Measurements from ENCODE around the gene ATP10A. TPM values are rescaled to one million over a fixed set of nuclear protein-coding genes. Genes with fewer than 3 reads are reported as not detected.

ATP10A gene
- total RNA-seq, 1 experiment from 2014 or later, result 3.9 TPM

- Histone ChIP-seq H2BK12ac (ENCODE audit: insufficient read length, low read depth, low read length) (no peak overlapping the region), H3K18ac (ENCODE audit: insufficient read length, low read depth, low read length) (no peak overlapping the region), H3K27ac (ENCODE audit: insufficient read length, low read depth, low read length) (no peak overlapping the region), H3K4me1 (ENCODE audit: insufficient read depth, low read length) (no peaks in the 10 kb centered on the region; the same call in 1 of the 2 replicates), H3T11ph (ENCODE audit: low read length) (no peak overlapping the region), H3K79me2 (ENCODE audit: insufficient read depth, low read length) (no peaks in the 10 kb centered on the region), H3K27me3 (ENCODE audit: insufficient read depth, low read length) (no peaks in the 10 kb centered on the region), H4K20me1 (ENCODE audit: control insufficient read depth, insufficient read depth, insufficient read length) (no peaks in the 10 kb centered on the region), H3K4ac (ENCODE audit: low read depth, low read length) (no peak overlapping the region), H2BK15ac (ENCODE audit: low read depth, low read length) (no peak overlapping the region), H3K23me2 (ENCODE audit: insufficient read length, low read depth, low read length, poor library complexity, severe bottlenecking) (no peaks in the 10 kb centered on the region), H2AFZ (ENCODE audit: low read length) (no peak overlapping the region), H3K23ac (ENCODE audit: insufficient read length, low read depth, low read length) (no peak overlapping the region), H2AK5ac (ENCODE audit: insufficient read length, low read length) (no peak overlapping the region), H2BK20ac (ENCODE audit: low read depth, low read length, poor library complexity, severe bottlenecking) (no peak overlapping the region), H4K5ac (ENCODE audit: insufficient read length, low read depth, low read length) (no peak overlapping the region), H4K8ac (replicated peaks; ENCODE audit: insufficient read length, low read depth, low read length) (no peak overlapping the region), H3K14ac (ENCODE audit: insufficient read depth, low read length) (no peak overlapping the region), H3K79me1 (ENCODE audit: insufficient read depth, low read depth, low read length, poor library complexity, severe bottlenecking) (no peaks in the 10 kb centered on the region), H2BK120ac (ENCODE audit: low read depth, low read length, poor library complexity, severe bottlenecking) (no peak overlapping the region), H4K91ac (ENCODE audit: insufficient read length, low read depth, low read length) (no peak overlapping the region), H3K9ac (ENCODE audit: extremely low read depth, insufficient read length, low read length) (no peak overlapping the region), H2BK5ac (ENCODE audit: insufficient read length, low read length) (no peak overlapping the region), H3K4me2 (ENCODE audit: insufficient read depth, insufficient read length, low read length) (no peak overlapping the region), H3K56ac (ENCODE audit: insufficient read length, low read depth, low read length) (no peak overlapping the region), H3K9me3 (ENCODE audit: control insufficient read depth, low read depth, low read length) (no peaks in the 10 kb centered on the region)
- WGBS (ENCODE audit: extremely low coverage, insufficient read length, low lambda C conversion rate), result no CpG with 5 or more reads among the region's 4 CpGs
- Mint-ChIP-seq H3K27me3 (ENCODE audit: low read depth) (peaks cover 2% of the 10 kb centered on the region), H3K9me3 (peaks cover 4 to 9% of the 10 kb centered on the region in 2 experiments; a peak in 2 of 5 replicates), H3K36me3 (ENCODE audit: insufficient read depth in 1 of 3, low read depth in 3 of 3) (no peaks in the 10 kb centered on the region), H3K4me3 (no peak overlapping the region), H3K27ac (no peak overlapping the region), H3K4me1 (peaks cover 4 to 9% of the 10 kb centered on the region in 2 experiments; a peak in 3 of 4 replicates)
- no peak for TF ChIP-seq CTCF (conservative IDR thresholded peaks at IDR 0.05)
- no peak for DNase-seq
Observed at GRCh38 chr15:25910832-25911231, 47.7 kb upstream of the ATP10A start.
